HG03095 (cell line): Measurements from ENCODE around the gene MRAS.

Source experiments
- ATAC-seq: cut with Tn5 transposase; IDR thresholded peaks from one replicate; pipeline ENCODE4 v1.9.1; 2021; ENCODE audit warnings: moderate library complexity; ENCODE audit not compliant: unreplicated experiment

Gene MRAS

DNA sequence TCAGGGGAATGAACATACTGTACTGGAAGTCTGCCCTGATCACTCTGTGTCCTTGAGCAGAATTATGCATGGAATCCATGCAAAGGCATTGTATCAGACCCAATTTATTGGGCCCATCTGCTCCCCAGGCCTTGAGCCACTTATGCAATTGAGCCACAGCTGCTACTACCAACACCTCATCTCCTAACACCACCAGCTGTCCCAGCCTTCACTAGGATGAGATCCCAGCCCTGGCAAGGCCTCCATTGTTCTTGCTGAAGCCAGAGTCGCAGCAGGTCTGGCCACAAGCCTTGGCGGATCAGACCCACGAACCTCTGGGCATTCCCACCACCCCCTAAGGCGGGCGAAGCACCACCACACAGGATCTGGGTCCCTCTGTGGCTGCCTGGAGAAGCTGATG lies 9.6 kb upstream of the MRAS start:
- no peak for ATAC-seq

GRCh38 chr3:138340511-138340910 lies 7.9 kb upstream of the MRAS start:
- no peak for ATAC-seq

DNA sequence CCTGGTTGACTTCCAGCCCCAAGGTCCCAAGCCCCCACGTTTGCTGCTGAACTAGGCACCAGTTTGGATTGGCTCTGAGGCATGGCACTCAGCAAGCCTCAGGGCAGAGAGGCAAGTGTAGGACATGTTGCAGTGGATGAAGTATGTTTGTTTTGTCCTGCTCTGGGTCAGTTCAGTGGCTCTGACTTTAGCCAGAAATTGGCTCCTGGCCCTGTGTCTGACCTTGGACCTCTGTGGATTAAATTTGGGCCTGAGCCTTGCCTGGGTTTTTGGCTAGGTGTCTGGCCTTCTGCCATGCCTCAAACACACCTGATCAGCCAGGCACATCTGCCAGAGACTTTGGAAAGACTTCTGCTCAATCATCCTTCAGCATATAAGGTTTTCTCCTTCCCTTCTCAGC lies 3.6 kb upstream of the MRAS start:
- ATAC-seq = no peak

DNA sequence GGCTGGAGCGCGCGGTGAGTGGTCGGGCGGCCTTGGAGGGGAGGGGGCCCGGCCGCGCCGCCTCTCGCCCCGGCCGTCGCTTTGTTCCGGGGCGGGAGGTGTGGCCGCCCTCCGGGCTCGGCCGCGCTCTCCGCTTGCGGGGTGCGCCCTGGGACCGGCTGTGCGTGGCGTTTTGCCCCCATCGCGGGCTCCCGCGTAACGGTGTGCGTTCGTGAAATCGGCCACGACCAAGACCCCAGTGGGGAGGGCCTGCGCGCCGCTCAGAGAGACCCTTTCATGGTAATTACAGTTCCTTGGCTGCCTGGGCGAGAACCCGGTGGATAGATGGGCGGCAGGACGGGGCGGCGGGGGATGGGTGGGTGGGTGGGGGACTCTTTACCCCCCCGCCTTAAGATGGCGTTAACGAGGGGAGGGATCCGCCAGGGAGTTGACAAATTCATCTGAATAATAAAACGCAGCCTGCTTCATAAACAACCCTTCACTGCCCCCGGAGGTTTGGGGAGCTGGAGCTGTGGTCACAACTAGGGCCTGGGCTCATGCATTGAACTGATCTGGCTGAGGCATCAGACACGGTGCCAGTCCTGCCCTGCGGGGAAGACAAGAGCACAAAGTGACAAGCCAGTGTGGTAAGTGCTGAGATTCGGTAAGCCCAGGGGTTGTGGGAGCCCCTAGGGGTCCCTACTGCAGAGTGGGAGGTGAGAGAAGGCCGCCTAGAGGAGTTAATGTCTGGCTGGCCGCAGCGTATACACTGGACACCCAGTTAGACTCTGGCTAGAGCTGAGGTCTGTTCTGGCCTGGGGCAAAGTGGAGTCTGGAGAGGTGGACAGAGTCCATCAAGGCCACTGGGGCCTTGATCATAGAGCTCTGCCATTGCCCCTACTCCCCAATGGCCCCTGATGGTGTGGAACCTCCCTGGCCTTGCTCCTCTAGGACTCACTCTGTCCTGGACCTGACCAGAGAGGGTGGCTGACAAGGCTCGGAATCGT lies 668 bp downstream of the MRAS start:
- no peak for ATAC-seq

- no peak for ATAC-seq
These were observed 1.7 kb downstream of the MRAS start for GRCh38 chr3:138349926-138350665.

GRCh38 chr3:138351151-138351550 lies 2.8 kb downstream of the MRAS start:
- ATAC-seq = no peak

- no peak for ATAC-seq
These were observed 3.7 kb downstream of the MRAS start for GRCh38 chr3:138351916-138352550.

GRCh38 chr3:138354376-138354775 lies 6.0 kb downstream of the MRAS start:
- ATAC-seq = no peak

DNA sequence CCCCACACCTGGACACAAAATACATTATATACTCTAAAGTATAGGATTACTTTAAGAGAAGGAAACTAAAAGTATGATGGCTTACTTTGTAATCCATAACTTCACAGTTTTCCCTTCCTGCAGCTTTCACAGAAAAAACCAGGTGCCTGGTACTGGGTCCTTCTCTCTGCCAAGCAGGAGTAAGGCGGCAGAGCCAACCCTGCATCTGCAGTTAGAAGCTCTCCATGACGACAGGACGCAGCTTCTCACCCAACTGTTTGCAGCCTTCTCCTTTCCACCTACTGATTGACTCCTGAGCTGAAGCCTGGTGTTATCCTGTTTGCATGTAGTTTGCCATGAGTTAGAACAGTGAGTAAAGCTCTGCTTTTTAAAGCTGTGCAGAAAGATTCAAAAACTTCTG lies 6.7 kb downstream of the MRAS start:
- ATAC-seq = no peak

DNA sequence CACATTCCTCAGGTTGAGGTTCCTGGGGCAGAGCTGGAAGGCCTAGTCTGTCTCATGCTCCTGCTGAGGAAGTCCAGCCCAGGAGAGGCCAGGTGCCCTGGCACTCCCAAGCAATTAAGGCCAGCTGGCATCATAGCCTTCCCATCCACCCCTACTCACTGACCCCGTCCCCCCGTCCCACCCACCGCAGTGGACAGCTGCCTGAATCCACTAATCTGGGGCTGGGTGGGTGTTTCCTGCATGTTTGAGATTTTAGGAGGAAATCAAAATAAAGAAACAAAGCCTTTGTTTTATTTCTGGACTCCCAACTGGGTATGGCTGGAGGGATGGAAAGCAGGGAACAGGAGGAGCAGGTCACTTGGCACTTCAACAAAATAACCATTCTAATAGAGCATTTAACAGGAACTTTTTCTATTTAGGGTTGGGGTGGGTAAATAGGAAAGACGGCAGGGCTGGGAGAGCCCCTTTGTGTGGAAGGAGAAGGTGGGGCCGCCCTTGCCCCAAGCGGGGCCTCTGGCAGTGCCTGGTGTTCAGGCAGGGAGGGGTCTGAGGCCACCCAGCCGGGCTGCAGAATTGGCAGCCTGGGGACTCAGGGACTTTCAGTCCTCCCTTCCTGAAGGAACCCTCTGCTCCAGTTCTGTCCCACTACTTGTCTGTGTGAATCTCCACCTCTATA lies 8.5 kb downstream of the MRAS start:
- ATAC-seq = no peak

- no peak for ATAC-seq
These were observed 11.0 kb downstream of the MRAS start for GRCh38 chr3:138359148-138359918.

GRCh38 chr3:138359919-138360868 lies 11.8 kb downstream of the MRAS start:
- ATAC-seq = no peak

DNA sequence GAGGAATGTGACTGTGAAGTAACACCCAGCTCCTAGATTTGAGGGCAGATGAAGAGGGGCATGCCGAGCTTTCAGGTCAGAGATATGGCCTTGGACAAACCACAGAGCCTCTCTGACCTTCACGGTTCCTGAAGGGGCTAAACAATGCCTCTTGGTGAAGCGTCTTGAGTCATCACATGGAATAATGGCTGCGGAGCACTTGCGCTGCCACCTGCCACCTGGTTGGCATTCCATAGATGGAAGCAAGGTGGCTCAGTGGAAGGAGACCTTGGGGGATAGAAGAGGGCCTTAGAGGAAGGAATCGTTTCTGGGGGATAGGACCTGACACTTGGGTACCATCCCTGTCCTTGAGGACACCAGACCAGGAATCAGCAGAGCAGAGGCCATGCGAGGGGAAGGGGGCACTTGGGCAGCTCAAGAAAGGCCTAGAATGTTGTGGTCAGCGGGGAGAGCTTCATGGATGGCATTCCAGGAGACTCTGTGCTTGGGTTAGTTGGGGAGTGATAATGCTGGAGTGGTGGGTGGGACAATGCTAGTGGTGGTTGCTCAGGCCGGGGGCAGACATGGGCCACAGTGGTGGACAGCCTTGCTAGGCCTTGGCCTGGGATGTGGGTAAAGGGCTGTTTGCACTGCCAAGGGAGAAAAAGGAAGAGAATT lies 12.6 kb downstream of the MRAS start:
- no peak for ATAC-seq

GRCh38 chr3:138361561-138361971 lies 13.2 kb downstream of the MRAS start:
- no peak for ATAC-seq

- ATAC-seq = no peak
These were observed 14.2 kb downstream of the MRAS start for GRCh38 chr3:138362538-138362937.

- no peak for ATAC-seq
These were observed 14.9 kb downstream of the MRAS start for GRCh38 chr3:138363322-138363721.

DNA sequence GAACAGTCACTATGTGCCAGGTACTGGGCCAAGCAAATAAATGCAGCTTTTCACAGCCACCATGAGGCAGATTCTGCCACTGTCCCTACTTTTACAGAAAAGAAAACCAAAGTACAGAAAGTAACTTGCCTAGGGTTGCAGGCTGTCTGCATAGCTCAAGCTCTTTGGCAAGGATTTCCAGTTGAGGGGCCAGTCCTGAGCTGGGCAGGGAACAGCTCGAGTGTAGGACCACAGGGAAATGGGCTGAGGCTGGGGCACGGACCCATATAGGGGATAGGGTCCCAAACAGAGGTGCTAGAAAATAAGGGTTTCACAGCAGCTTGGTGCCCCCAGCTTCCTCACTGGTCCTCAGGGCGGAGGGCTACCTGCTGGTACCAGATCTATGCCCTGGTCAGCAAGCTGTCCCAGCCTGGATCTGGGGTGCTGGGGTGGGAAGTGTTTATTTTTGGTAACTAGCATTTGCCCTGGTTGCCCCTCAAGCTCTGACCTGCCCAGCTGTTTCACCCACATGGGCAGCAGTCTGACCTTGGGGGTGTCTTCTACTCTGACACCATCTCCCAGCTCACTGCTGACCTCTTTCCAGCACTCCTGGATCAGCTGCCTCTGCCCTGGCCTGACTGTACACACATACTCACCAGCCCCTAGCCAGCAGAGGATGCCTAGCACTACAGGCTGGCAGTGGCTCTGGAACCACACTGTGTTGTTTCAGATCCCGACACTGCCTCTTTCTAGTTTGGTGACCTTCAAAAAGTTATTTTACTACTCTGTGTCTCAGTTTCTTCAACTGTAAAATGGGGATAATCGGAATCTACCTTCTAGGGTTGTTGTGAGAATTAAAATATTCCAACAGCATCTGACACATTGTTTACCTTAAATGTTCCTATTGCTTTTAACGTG lies 16.2 kb downstream of the MRAS start:
- ATAC-seq = no peak

- no peak for ATAC-seq
These were observed 16.8 kb downstream of the MRAS start for GRCh38 chr3:138365253-138365555.
